ENCODE data around the gene MUSTN1. TPM values are rescaled to one million over a fixed set of nuclear protein-coding genes. Genes with fewer than 3 reads are reported as not detected.

Gene MUSTN1
- total and polyA plus RNA-seq, 3 donors from 2014 or later: 3.5 to 21.7 (median 3.6) TPM

DNA sequence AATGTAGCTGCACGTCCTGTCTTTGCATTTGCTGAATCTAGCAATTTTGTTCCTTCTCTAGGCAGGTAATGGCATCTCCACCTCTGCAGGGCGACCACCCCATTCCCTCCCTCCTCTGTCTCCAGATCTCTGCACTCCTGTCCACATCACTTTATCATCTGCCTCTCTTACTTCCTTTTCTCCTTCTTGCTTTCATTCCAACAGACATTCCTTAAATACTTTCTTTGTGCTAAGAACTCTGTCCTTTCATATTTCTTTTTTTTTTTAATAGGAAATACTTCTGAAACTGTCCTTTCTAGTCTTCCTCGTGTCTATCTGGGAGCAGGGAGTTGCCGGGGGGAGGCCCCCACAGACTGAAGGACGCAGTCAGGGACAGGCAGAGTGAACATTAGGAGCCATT lies 33.0 kb downstream of the MUSTN1 start:
- no peak for TF ChIP-seq POLR2A (IDR thresholded peaks at IDR 0.05)
- H3K4me3 ChIP-seq: no peak overlapping the region
- WGBS, 2 donors: 46 to 64% methylated on average over 5 of the region's 5 CpGs
- no peak for DNase-seq
- H3K36me3 ChIP-seq (ENCODE audit: low read depth, missing control alignments): no peaks in the 10 kb centered on the region
- H3K4me1 ChIP-seq: peaks cover 10% of the 10 kb centered on the region
- intact Hi-C loops (cut with DNase I; ENCODE audit: low total_unique reads): no loop called here
- no peak overlapping the region for H3K27ac ChIP-seq
- no peaks in the 10 kb centered on the region for H3K27me3 ChIP-seq
- no peaks in the 10 kb centered on the region for H3K9me3 ChIP-seq

GRCh38 chr3:52800079-52800478 lies 34.7 kb downstream of the MUSTN1 start:
- DNase-seq: no peak
- Histone ChIP-seq H3K36me3 (ENCODE audit: low read depth, missing control alignments) (no peaks in the 10 kb centered on the region), H3K27ac (no peak overlapping the region), H3K9me3 (no peaks in the 10 kb centered on the region), H3K27me3 (no peaks in the 10 kb centered on the region), H3K4me3 (no peak overlapping the region), H3K4me1 (peaks cover 10% of the 10 kb centered on the region)
- WGBS, 2 donors: 74 to 75% methylated on average over 7 of the region's 7 CpGs
- intact Hi-C loops (cut with DNase I; ENCODE audit: low total_unique reads): no loop called here
- no peak for TF ChIP-seq POLR2A (IDR thresholded peaks at IDR 0.05)
- TF ChIP-seq, protein P1, sequence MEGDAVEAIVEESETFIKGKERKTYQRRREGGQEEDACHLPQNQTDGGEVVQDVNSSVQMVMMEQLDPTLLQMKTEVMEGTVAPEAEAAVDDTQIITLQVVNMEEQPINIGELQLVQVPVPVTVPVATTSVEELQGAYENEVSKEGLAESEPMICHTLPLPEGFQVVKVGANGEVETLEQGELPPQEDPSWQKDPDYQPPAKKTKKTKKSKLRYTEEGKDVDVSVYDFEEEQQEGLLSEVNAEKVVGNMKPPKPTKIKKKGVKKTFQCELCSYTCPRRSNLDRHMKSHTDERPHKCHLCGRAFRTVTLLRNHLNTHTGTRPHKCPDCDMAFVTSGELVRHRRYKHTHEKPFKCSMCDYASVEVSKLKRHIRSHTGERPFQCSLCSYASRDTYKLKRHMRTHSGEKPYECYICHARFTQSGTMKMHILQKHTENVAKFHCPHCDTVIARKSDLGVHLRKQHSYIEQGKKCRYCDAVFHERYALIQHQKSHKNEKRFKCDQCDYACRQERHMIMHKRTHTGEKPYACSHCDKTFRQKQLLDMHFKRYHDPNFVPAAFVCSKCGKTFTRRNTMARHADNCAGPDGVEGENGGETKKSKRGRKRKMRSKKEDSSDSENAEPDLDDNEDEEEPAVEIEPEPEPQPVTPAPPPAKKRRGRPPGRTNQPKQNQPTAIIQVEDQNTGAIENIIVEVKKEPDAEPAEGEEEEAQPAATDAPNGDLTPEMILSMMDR (IDR thresholded peaks at IDR 0.05): no peak

- WGBS, 2 donors: 75 to 79% methylated on average over 9 to 14 of the region's 14 CpGs
- intact Hi-C loops (cut with DNase I; ENCODE audit: low total_unique reads): no loop called here
- H3K36me3 ChIP-seq (ENCODE audit: low read depth, missing control alignments): no peaks in the 10 kb centered on the region
- peak; percentile 32 for DNase-seq
- no peaks in the 10 kb centered on the region for H3K27me3 ChIP-seq
- H3K27ac ChIP-seq: no peak overlapping the region
- TF ChIP-seq, protein P1 (IDR thresholded peaks at IDR 0.05): peak in 2 of 3 experiments; percentile 13 to 40
- no peak for TF ChIP-seq POLR2A (IDR thresholded peaks at IDR 0.05)
- no peaks in the 10 kb centered on the region for H3K9me3 ChIP-seq
- H3K4me3 ChIP-seq: no peak overlapping the region
- peaks cover 10% of the 10 kb centered on the region for H3K4me1 ChIP-seq
Measured at GRCh38 chr3:52798978-52799476, 35.8 kb downstream of the MUSTN1 start.

GRCh38 chr3:52798376-52798977 lies 36.3 kb downstream of the MUSTN1 start:
- Histone ChIP-seq H3K27ac (no peak overlapping the region), H3K4me3 (no peak overlapping the region), H3K4me1 (peaks cover 10% of the 10 kb centered on the region), H3K9me3 (no peaks in the 10 kb centered on the region), H3K36me3 (ENCODE audit: low read depth, missing control alignments) (no peaks in the 10 kb centered on the region), H3K27me3 (no peaks in the 10 kb centered on the region)
- 72 to 79% methylated on average over 4 to 10 of the region's 10 CpGs for WGBS, 2 donors
- no peak for DNase-seq
- no peak for TF ChIP-seq POLR2A (IDR thresholded peaks at IDR 0.05)
- TF ChIP-seq, protein P1 (IDR thresholded peaks at IDR 0.05): no peak
- intact Hi-C loops (cut with DNase I; ENCODE audit: low total_unique reads): no loop called here

- no peaks in the 10 kb centered on the region for H3K27me3 ChIP-seq
- no peak for TF ChIP-seq POLR2A (IDR thresholded peaks at IDR 0.05)
- TF ChIP-seq, protein P1 (IDR thresholded peaks at IDR 0.05): no peak
- DNase-seq: no peak
- no peaks in the 10 kb centered on the region for H3K36me3 ChIP-seq (ENCODE audit: low read depth, missing control alignments)
- 87 to 96% methylated on average over 9 of the region's 9 CpGs for WGBS, 2 donors
- no peaks in the 10 kb centered on the region for H3K9me3 ChIP-seq
- intact Hi-C loops (cut with DNase I; ENCODE audit: low total_unique reads): no loop called here
- H3K4me1 ChIP-seq: no peaks in the 10 kb centered on the region
- H3K27ac ChIP-seq: no peak overlapping the region
- no peak overlapping the region for H3K4me3 ChIP-seq
Measured at GRCh38 chr3:52796411-52796810, 38.4 kb downstream of the MUSTN1 start.

Data from testis (tissue), 3 donors.